WTC11 (cell line): ENCODE measurements around the gene PRRC2B. TPM values are rescaled to one million over a fixed set of nuclear protein-coding genes. Genes with fewer than 3 reads are reported as not detected.
A peak's percentile ranks its signal among the peaks of the same experiment; 100 is the strongest.

Source experiments
- ATAC-seq: fragments of 200-7000 bp; cut with Tn5 transposase; 2 replicates; pipeline ENCODE4 v1.10.0; 2021; ENCODE audit warnings: mild to moderate bottlenecking, moderate library complexity
- CTCF ChIA-PET: fragments of 300-600 bp; sonication (Branson Sonifier 250); formaldehyde crosslinking; loops from one replicate; lab custom pipeline; 2021; ENCODE audit warnings: antibody characterized with exemption; lab: Charles Lee
- POLR2A ChIA-PET: fragments of 350-600 bp; sonication (Branson Sonifier 250); formaldehyde crosslinking; loops from one replicate; lab custom pipeline; 2021; ENCODE audit warnings: antibody characterized with exemption; lab: Charles Lee
- DNase-seq: peaks from one replicate; pipeline ENCODE4 v3.0.0; 2021; ENCODE audit warnings: low spot score
- H3K27ac Mint-ChIP-seq: 2 replicates; pipeline ENCODE4 v1.8.0; 2021; ENCODE audit warnings: mixed read lengths
- H3K27me3 Mint-ChIP-seq: 2 replicates; pipeline ENCODE4 v1.8.0; 2021; ENCODE audit warnings: low read depth, mild to moderate bottlenecking, moderate library complexity, mixed read lengths
- H3K36me3 Mint-ChIP-seq: 2 replicates; pipeline ENCODE4 v1.8.0; 2021; ENCODE audit warnings: mixed read lengths
- H3K4me1 Mint-ChIP-seq: 2 replicates; pipeline ENCODE4 v1.8.0; 2022; ENCODE audit warnings: mixed read lengths
- H3K4me3 Mint-ChIP-seq: 2 replicates; pipeline ENCODE4 v1.8.0; 2021; ENCODE audit warnings: mild to moderate bottlenecking, moderate library complexity, mixed read lengths
- H3K9me3 Mint-ChIP-seq: 2 replicates; pipeline ENCODE4 v1.8.0; 2021; ENCODE audit warnings: mixed read lengths
- ATF1 ChIP-seq: sonication (generic); formaldehyde crosslinking; IDR thresholded peaks from 2 replicates; pipeline ENCODE4 v1.8.1; 2023; ENCODE audit warnings: mild to moderate bottlenecking, moderate library complexity, missing genetic modification reagents
- ATF6 ChIP-seq: sonication (generic); formaldehyde crosslinking; IDR thresholded peaks from 2 replicates; pipeline ENCODE4 v1.8.1; 2023; ENCODE audit warnings: mild to moderate bottlenecking, missing genetic modification reagents
- CREM ChIP-seq: sonication (generic); formaldehyde crosslinking; IDR thresholded peaks from 2 replicates; pipeline ENCODE4 v1.8.1; 2022; ENCODE audit warnings: mild to moderate bottlenecking, missing genetic modification reagents, moderate library complexity
- CTCF ChIP-seq: fragments of 200-600 bp; IDR thresholded peaks from 2 replicates; pipeline ENCODE4 v1.8.0; 2022; ENCODE audit warnings: antibody characterized with exemption
- FOXJ3 ChIP-seq: sonication (generic); formaldehyde crosslinking; IDR thresholded peaks from 2 replicates; pipeline ENCODE4 v1.9.0; 2021; ENCODE audit warnings: missing genetic modification reagents, mild to moderate bottlenecking, borderline replicate concordance
- FOXP1 ChIP-seq: sonication (generic); formaldehyde crosslinking; IDR thresholded peaks from 2 replicates; pipeline ENCODE4 v1.8.0; 2022; ENCODE audit warnings: missing genetic modification reagents, mild to moderate bottlenecking, moderate library complexity, borderline replicate concordance
- GRHL2 ChIP-seq: fragments of 250-450 bp; sonication (Bioruptor Pico); IDR thresholded peaks from 2 replicates; pipeline ENCODE4 v1.8.0; 2022; ENCODE audit warnings: mild to moderate bottlenecking, moderate library complexity; ENCODE audit not compliant: insufficient replicate concordance, severe bottlenecking
- JAZF1 ChIP-seq: fragments of 250-450 bp; sonication (Bioruptor Pico); IDR thresholded peaks from 2 replicates; pipeline ENCODE4 v1.9.0; 2021; ENCODE audit warnings: moderate library complexity, mild to moderate bottlenecking, inconsistent platforms
- JUN ChIP-seq: sonication (generic); formaldehyde crosslinking; IDR thresholded peaks from 2 replicates; pipeline ENCODE4 v1.8.0; 2023; ENCODE audit warnings: mild to moderate bottlenecking, missing genetic modification reagents
- OVOL2 ChIP-seq: fragments of 250-450 bp; sonication (Bioruptor Pico); IDR thresholded peaks from 2 replicates; pipeline ENCODE4 v1.9.0; 2021; ENCODE audit warnings: mild to moderate bottlenecking, borderline replicate concordance
- RORB ChIP-seq: fragments of 250-450 bp; sonication (Bioruptor Pico); IDR thresholded peaks from 2 replicates; pipeline ENCODE4 v1.9.0; 2021; ENCODE audit warnings: mild to moderate bottlenecking
- STAT6 ChIP-seq: sonication (generic); formaldehyde crosslinking; conservative IDR thresholded peaks from 2 replicates; pipeline ENCODE4 v1.8.1; 2023; ENCODE audit warnings: mild to moderate bottlenecking, low read depth, missing genetic modification reagents, moderate library complexity
- ZNF138 ChIP-seq: sonication (generic); formaldehyde crosslinking; conservative IDR thresholded peaks from 2 replicates; pipeline ENCODE4 v1.8.1; 2022; ENCODE audit warnings: mild to moderate bottlenecking, moderate library complexity, missing genetic modification reagents
- ZNF317 ChIP-seq: sonication (generic); formaldehyde crosslinking; IDR thresholded peaks from 2 replicates; pipeline ENCODE4 v1.8.1; 2023; ENCODE audit warnings: low read depth, mild to moderate bottlenecking, moderate library complexity, missing genetic modification reagents, borderline replicate concordance
- ZNF671 ChIP-seq: fragments of 250-450 bp; sonication (Bioruptor Pico); IDR thresholded peaks from 2 replicates; pipeline ENCODE4 v1.8.0; 2021; ENCODE audit warnings: mild to moderate bottlenecking
- total RNA-seq: library from RNA; stranded (reverse); gene quantifications from 3 replicates; pipeline ENCODE4 v1.2.3, GENCODE V29; 2021
- TF ChIP-seq, protein P1 (sequence below): fragments of 250-450 bp; sonication (Bioruptor Pico); IDR thresholded peaks from 2 replicates; pipeline ENCODE4 v1.9.0; 2021; ENCODE audit warnings: mild to moderate bottlenecking
- TF ChIP-seq, protein P2 (sequence below): sonication (generic); formaldehyde crosslinking; IDR thresholded peaks from 2 replicates; pipeline ENCODE4 v1.8.1; 2022; ENCODE audit warnings: low read depth, mild to moderate bottlenecking, moderate library complexity, missing genetic modification reagents, borderline replicate concordance
- TF ChIP-seq, protein P3 (sequence below): fragments of 250-450 bp; sonication (Bioruptor Pico); IDR thresholded peaks from 2 replicates; pipeline ENCODE4 v1.8.0; 2021; ENCODE audit warnings: mild to moderate bottlenecking

PRRC2B gene
- total RNA-seq, 1 experiment from 2014 or later, result 272 TPM

- CTCF ChIA-PET, result interaction anchor here (0.6 to 4.6 kb wide), 53 partner anchors 11 to 394 kb away, joined by 3 to 72 read pairs (median 5); partner anchors contain the start of genes PLPP7, POMT1 and RAPGEF1
- peaks cover 9% of the 10 kb centered on the region for H3K9me3 Mint-ChIP-seq
- H3K36me3 Mint-ChIP-seq, result peaks cover 8% of the 10 kb centered on the region
- H3K4me3 Mint-ChIP-seq, result peak overlapping the region; percentile 62
- TF ChIP-seq, protein P1, sequence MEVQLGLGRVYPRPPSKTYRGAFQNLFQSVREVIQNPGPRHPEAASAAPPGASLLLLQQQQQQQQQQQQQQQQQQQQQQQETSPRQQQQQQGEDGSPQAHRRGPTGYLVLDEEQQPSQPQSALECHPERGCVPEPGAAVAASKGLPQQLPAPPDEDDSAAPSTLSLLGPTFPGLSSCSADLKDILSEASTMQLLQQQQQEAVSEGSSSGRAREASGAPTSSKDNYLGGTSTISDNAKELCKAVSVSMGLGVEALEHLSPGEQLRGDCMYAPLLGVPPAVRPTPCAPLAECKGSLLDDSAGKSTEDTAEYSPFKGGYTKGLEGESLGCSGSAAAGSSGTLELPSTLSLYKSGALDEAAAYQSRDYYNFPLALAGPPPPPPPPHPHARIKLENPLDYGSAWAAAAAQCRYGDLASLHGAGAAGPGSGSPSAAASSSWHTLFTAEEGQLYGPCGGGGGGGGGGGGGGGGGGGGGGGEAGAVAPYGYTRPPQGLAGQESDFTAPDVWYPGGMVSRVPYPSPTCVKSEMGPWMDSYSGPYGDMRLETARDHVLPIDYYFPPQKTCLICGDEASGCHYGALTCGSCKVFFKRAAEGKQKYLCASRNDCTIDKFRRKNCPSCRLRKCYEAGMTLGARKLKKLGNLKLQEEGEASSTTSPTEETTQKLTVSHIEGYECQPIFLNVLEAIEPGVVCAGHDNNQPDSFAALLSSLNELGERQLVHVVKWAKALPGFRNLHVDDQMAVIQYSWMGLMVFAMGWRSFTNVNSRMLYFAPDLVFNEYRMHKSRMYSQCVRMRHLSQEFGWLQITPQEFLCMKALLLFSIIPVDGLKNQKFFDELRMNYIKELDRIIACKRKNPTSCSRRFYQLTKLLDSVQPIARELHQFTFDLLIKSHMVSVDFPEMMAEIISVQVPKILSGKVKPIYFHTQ (CRISPR knock-in tag), result no peak
- no peak for TF ChIP-seq ATF6 (CRISPR knock-in tag)
- TF ChIP-seq JUN, result no peak
- TF ChIP-seq OVOL2 (CRISPR knock-in tag), result no peak
- no peak for TF ChIP-seq RORB (CRISPR knock-in tag)
- TF ChIP-seq GRHL2 (CRISPR knock-in tag), result no peak
- no peak for TF ChIP-seq STAT6
- TF ChIP-seq ZNF317 (CRISPR knock-in tag), result no peak
- TF ChIP-seq ATF1 (CRISPR knock-in tag), result no peak
- TF ChIP-seq, protein P2, sequence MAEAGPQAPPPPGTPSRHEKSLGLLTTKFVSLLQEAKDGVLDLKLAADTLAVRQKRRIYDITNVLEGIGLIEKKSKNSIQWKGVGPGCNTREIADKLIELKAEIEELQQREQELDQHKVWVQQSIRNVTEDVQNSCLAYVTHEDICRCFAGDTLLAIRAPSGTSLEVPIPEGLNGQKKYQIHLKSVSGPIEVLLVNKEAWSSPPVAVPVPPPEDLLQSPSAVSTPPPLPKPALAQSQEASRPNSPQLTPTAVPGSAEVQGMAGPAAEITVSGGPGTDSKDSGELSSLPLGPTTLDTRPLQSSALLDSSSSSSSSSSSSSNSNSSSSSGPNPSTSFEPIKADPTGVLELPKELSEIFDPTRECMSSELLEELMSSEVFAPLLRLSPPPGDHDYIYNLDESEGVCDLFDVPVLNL, result no peak
- no peak for TF ChIP-seq FOXJ3 (CRISPR knock-in tag)
- TF ChIP-seq ZNF138 (CRISPR knock-in tag), result no peak
- POLR2A ChIA-PET, result interaction anchor here (0.8 to 2.6 kb wide), 4 partner anchors 13 to 252 kb away, joined by 3 to 9 read pairs (median 4); no protein-coding TSS in a partner anchor
- peaks cover 7% of the 10 kb centered on the region for H3K4me1 Mint-ChIP-seq
- no peak for DNase-seq
- peak overlapping the region; percentile 75; the same call in 1 of the 2 replicates for H3K27ac Mint-ChIP-seq
- H3K27me3 Mint-ChIP-seq, result peaks cover 4% of the 10 kb centered on the region
- ATAC-seq, result peak; percentile 5
These were observed 44.4 kb upstream of the PRRC2B start for GRCh38 chr9:131349522-131349880.

GRCh38 chr9:131349881-131350563 is 43.9 kb upstream of the PRRC2B start:
- ChIA-PET POLR2A (interaction anchor here (0.5 to 2.6 kb wide), 5 partner anchors 14 to 253 kb away, joined by 3 to 9 read pairs (median 4); no protein-coding TSS in a partner anchor), CTCF (interaction anchor here (0.5 to 4.6 kb wide), 60 partner anchors 10 to 393 kb away, joined by 3 to 72 read pairs (median 5); partner anchors contain the start of genes PLPP7, POMT1 and RAPGEF1)
- Mint-ChIP-seq H3K9me3 (peaks cover 8% of the 10 kb centered on the region), H3K4me3 (peak overlapping the region; percentile 62), H3K27me3 (peaks cover 4% of the 10 kb centered on the region), H3K4me1 (peaks cover 7% of the 10 kb centered on the region), H3K36me3 (peaks cover 8% of the 10 kb centered on the region), H3K27ac (peak overlapping the region; percentile 75; the same call in 1 of the 2 replicates)
- DNase-seq, result peak; percentile 96
- ATAC-seq, result peak; percentile 93
- TF ChIP-seq FOXP1 (peak; percentile 28; the same call in 1 of the 2 replicates), CTCF (peak; percentile 68), JAZF1 (CRISPR knock-in tag) (no peak), ATF6 (CRISPR knock-in tag) (no peak), ATF1 (CRISPR knock-in tag) (no peak), CREM (CRISPR knock-in tag) (no peak), ZNF671 (CRISPR knock-in tag) (no peak)
- TF ChIP-seq, protein P3, sequence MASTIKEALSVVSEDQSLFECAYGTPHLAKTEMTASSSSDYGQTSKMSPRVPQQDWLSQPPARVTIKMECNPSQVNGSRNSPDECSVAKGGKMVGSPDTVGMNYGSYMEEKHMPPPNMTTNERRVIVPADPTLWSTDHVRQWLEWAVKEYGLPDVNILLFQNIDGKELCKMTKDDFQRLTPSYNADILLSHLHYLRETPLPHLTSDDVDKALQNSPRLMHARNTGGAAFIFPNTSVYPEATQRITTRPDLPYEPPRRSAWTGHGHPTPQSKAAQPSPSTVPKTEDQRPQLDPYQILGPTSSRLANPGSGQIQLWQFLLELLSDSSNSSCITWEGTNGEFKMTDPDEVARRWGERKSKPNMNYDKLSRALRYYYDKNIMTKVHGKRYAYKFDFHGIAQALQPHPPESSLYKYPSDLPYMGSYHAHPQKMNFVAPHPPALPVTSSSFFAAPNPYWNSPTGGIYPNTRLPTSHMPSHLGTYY, result no peak
